Heart left ventricle (tissue), 16 donors: ENCODE results near the gene TSPYL1. TPM values are rescaled to one million over a fixed set of nuclear protein-coding genes. Genes with fewer than 3 reads are reported as not detected.
A peak's percentile ranks its signal among the peaks of the same experiment; 100 is the strongest.

ENCODE experiments used
- ATAC-seq, 4 donors: fragments of 200-7000 bp; cut with Tn5 transposase; one replicate each; pipeline ENCODE4 v1.9.1; 2020 to 2022; ENCODE audit warnings: moderate library complexity in 4 of 4, mild to moderate bottlenecking in 3 of 4, moderate number of reproducible peaks in 1 of 4
- DNase-seq, 5 donors: peaks; one replicate each; pipeline ENCODE4 v3.0.0-alpha.2; 2020
- H3K27ac ChIP-seq, 12 donors: fragments of 200-600 bp; sonication (generic) in 4 of 12; one replicate each; pipeline versions ENCODE4 v1.5.0 to v1.8.0; 2016 to 2022; ENCODE audit warnings: mild to moderate bottlenecking in 2 of 12
- H3K27me3 ChIP-seq, 9 donors: fragments of 200-600 bp; sonication (generic) in 2 of 9; one replicate each; pipeline versions ENCODE4 v1.5.1 to v1.8.0; 2016 to 2022; ENCODE audit warnings: mild to moderate bottlenecking in 3 of 9
- H3K36me3 ChIP-seq, 9 donors: fragments of 200-600 bp; sonication (generic) in 2 of 9; one replicate each; pipeline versions ENCODE4 v1.5.0 to v1.8.0; 2018 to 2022; ENCODE audit warnings: mild to moderate bottlenecking in 2 of 9
- H3K4me1 ChIP-seq, 12 donors: fragments of 200-600 bp; sonication (generic) in 4 of 12; one replicate each; pipeline versions ENCODE4 v1.5.0 to v1.8.0; 2016 to 2022; ENCODE audit warnings: mild to moderate bottlenecking in 3 of 12
- H3K4me3 ChIP-seq, 12 donors: fragments of 200-600 bp; sonication (generic) in 4 of 12; one replicate each; pipeline versions ENCODE4 v1.5.0 to v1.8.0; 2017 to 2022; ENCODE audit warnings: mild to moderate bottlenecking in 9 of 12, moderate library complexity in 4 of 12
- H3K9me3 ChIP-seq, 12 donors: fragments of 200-600 bp; sonication (generic) in 4 of 12; one replicate each; pipeline versions ENCODE4 v1.5.0 to v1.8.0; 2016 to 2022; ENCODE audit warnings: mild to moderate bottlenecking in 1 of 12
- CTCF ChIP-seq, 12 donors: fragments of 200-600 bp; sonication (generic) in 4 of 12; IDR thresholded peaks; one replicate each; pipeline versions ENCODE4 v1.5.0 to v1.8.0; 2018 to 2022; ENCODE audit warnings: antibody characterized with exemption in 12 of 12, mild to moderate bottlenecking in 5 of 12
- POLR2A ChIP-seq, 2 donors: fragments of 450-650 bp; IDR thresholded peaks; one replicate each; pipeline ENCODE4 v1.6.1; 2017; ENCODE audit warnings: antibody characterized with exemption in 2 of 2, mild to moderate bottlenecking in 2 of 2, moderate library complexity in 2 of 2
- WGBS, 4 donors: extraction: QIAGEN DNeasy Blood & Tissue Kit in 2 of 4; methylation state at CpG; one replicate each; pipeline versions ENCODE4 v1.1.5 to v1.1.7; 2013 to 2018; 5-methylcytosine and 5-hydroxymethylcytosine counted together
- intact Hi-C, 10 donors: fragments of 100-400 bp; cut with DNase I; formaldehyde crosslinking; loops; one replicate each; pipeline versions ENCODE4 v1.11.1 to v1.14.2; 2022
- polyA plus RNA-seq, 2 donors: library from polyadenylated mRNA; stranded (reverse); fragments of 200-250 nt; gene quantifications; one replicate each; pipeline ENCODE4 v1.2.3, GENCODE V29; 2013
- total RNA-seq, 9 donors: library from RNA; depleted of rRNA in 2 of 9; stranded (reverse); fragments of >200 nt in 2 of 9; fragmentation: NEBNext Ultra II Directional in 3 of 9; extraction: Animal tissue kit (Norgen Biotek cat#: 25700) in 3 of 9; gene quantifications; one replicate each; pipeline versions ENCODE4 v1.1.0 to v1.2.4, GENCODE V29; 2016 to 2023
- donor health status: ischemic (EF 13 %, LVEDD 7.1; RV severe dilation, severe dysfunction).
- donor health status: healthy with polysubstance abuse.
- donor health status: DM: no; HTN: yes; CAD: no.
- donor health status: DM: no; HTN: no; CAD: no.
- donor health status: ischemic (EF 25% LVEDD 6.9; RV normal size, moderate dysfunction).
- donor health status: ischemic (EF 25% LVEDD 5.7; RV mildly dilated, moderate dysfunction).
- donor health status: healthy.
- donor health status: DM: yes; HTN: yes; CAD: no.
- donor health status: ischemic (EF 35%, LVEDD 5.7; RV mildly dilated, moderate dysfunction).
- donor health status: nonischemic (EF 11% LVEDD 7.7; RV severe dilation, severe dysfunction).
- donor health status: DM: yes; HTN: yes; CAD: no.
- donor health status: PGD.
- donor health status: ischemic (EF 29% LVEDD 5.4; RV normal size, mild dysfunction).
- donor health status: nonischemic (EF 23%, LVEDD 6.1; RV moderate dilation, normal function).

TSPYL1 gene
- total and polyA plus RNA-seq, 11 donors, result 24.8 to 150 (median 98.4) TPM

DNA sequence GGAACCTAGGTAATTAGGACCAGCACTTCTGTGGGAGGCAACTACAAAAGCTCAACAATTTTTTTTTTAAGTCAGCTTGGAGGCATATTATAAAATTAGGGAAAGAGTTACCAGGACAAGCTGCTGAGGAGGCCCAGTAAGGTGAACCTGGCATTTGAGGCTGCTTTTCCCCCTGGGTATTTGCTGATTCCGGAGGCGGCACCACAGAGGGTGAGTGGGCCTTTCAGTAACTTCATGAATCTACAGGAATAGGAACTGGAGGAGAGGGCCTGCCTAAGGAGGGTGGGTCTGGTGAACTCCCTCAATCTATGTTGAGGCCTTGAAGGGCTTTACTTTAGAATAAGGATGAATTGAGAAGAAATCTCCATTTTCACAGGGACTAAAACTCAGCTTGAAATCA lies 40.5 kb downstream of the TSPYL1 start:
- WGBS, 4 donors, result 92 to 99% (median 97%) methylated on average over 2 of the region's 2 CpGs
- intact Hi-C loops, result no loop called here
- ATAC-seq (no peak), DNase-seq (no peak)
- Histone ChIP-seq H3K9me3 (no peaks in the 10 kb centered on the region), H3K36me3 (peaks cover 0 to 45% (median 21%) of the 10 kb centered on the region in 9 donors), H3K4me3 (no peak overlapping the region), H3K4me1 (no peaks in the 10 kb centered on the region), H3K27ac (no peak overlapping the region), H3K27me3 (no peaks in the 10 kb centered on the region)
- no peak for TF ChIP-seq CTCF (IDR thresholded peaks at IDR 0.05)
- TF ChIP-seq POLR2A (IDR thresholded peaks at IDR 0.05), result no peak

DNA sequence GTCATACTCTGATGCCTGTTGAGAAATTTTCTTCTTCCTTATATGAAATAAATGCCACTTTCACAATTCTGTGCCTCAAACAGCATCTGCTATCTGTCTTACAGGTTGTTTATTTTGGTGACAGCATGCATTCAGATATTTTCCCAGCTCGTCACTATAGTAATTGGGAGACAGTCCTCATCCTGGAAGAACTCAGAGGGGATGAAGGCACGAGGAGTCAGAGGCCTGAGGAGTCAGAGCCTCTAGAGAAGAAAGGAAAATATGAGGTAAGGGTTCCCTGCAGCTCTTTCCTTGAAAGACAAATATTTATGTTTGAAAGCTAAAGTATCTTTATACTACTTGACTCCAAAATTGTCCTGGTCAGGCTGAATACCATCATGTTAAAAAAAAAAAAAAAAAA lies 41.6 kb downstream of the TSPYL1 start:
- H3K9me3 ChIP-seq, result no peaks in the 10 kb centered on the region
- no peaks in the 10 kb centered on the region for H3K27me3 ChIP-seq
- TF ChIP-seq POLR2A (IDR thresholded peaks at IDR 0.05) (no peak), CTCF (IDR thresholded peaks at IDR 0.05) (no peak)
- H3K36me3 ChIP-seq, result peaks cover 0 to 46% (median 19%) of the 10 kb centered on the region in 9 donors
- intact Hi-C loops, result no loop called here
- ATAC-seq (no peak), DNase-seq (no peak)
- no peak overlapping the region for H3K4me3 ChIP-seq
- 72 to 84% (median 82%) methylated on average over 2 of the region's 2 CpGs for WGBS, 4 donors
- no peak overlapping the region for H3K27ac ChIP-seq
- H3K4me1 ChIP-seq, result no peaks in the 10 kb centered on the region

- no peak for TF ChIP-seq POLR2A (IDR thresholded peaks at IDR 0.05)
- TF ChIP-seq CTCF (IDR thresholded peaks at IDR 0.05), result no peak
- H3K9me3 ChIP-seq, result no peaks in the 10 kb centered on the region
- no peaks in the 10 kb centered on the region for H3K27me3 ChIP-seq
- DNase-seq, result no peak
- no peak overlapping the region for H3K4me3 ChIP-seq
- H3K27ac ChIP-seq, result no peak overlapping the region
- H3K36me3 ChIP-seq, result peaks cover 0 to 36% (median 19%) of the 10 kb centered on the region in 9 donors
- WGBS, 4 donors, result 92 to 96% (median 92%) methylated on average over 3 of the region's 3 CpGs
- ATAC-seq, result no peak
- peaks cover 0 to 11% (median 0%) of the 10 kb centered on the region in 12 donors for H3K4me1 ChIP-seq
- intact Hi-C loops, result no loop called here
Observed at GRCh38 chr6:116234689-116235088, 45.0 kb downstream of the TSPYL1 start.

- no peak overlapping the region for H3K27ac ChIP-seq
- TF ChIP-seq CTCF (IDR thresholded peaks at IDR 0.05) (no peak), POLR2A (IDR thresholded peaks at IDR 0.05) (no peak)
- peaks cover 0 to 10% (median 2%) of the 10 kb centered on the region in 9 donors for H3K36me3 ChIP-seq
- peak; percentile 84 to 91 (median 89) for DNase-seq
- peak; percentile 84 to 97 (median 93) for ATAC-seq
- intact Hi-C loops, result no loop called here
- H3K27me3 ChIP-seq, result no peaks in the 10 kb centered on the region
- peak overlapping the region in 9 of 12 donors; percentile 8 to 49 (median 33) for H3K4me3 ChIP-seq
- 56 to 65% (median 63%) methylated on average over 17 of the region's 17 CpGs for WGBS, 4 donors
- peaks cover 0 to 13% (median 0%) of the 10 kb centered on the region in 12 donors for H3K4me1 ChIP-seq
- no peaks in the 10 kb centered on the region for H3K9me3 ChIP-seq
Observed at GRCh38 chr6:116229287-116229913, 50.3 kb downstream of the TSPYL1 start.

Other genes starting within 250 kb of the TSPYL1 start
- 10 to 100 TPM in 1 of 9 donors, 1 to 10 TPM in 8; 4.4 to 10.8 (median 6.4) TPM for gene FRK, start 219.0 kb downstream of the TSPYL1 start, total RNA-seq
- 1 to 10 TPM; 1.4 TPM for gene FRK, start 219.0 kb downstream of the TSPYL1 start, polyA plus RNA-seq
- 10 to 100 TPM; 12.0 to 72.4 (median 51.3) TPM for gene NT5DC1, start 179.1 kb downstream of the TSPYL1 start, total RNA-seq
- 10 to 100 TPM in 1 of 2 donors, 1 to 10 TPM in 1; 6.5 to 30.2 TPM for gene NT5DC1, start 179.1 kb downstream of the TSPYL1 start, polyA plus RNA-seq
- gene COL10A1, start 153.8 kb downstream of the TSPYL1 start, total RNA-seq, result 1 to 10 TPM in 1 of 9 donors, under 1 TPM in 3, not detected in 5; 0.14 to 1.4 (median 0.22) TPM
- under 1 TPM; 0.04 to 0.11 TPM for gene COL10A1, start 153.8 kb downstream of the TSPYL1 start, polyA plus RNA-seq
- 10 to 100 TPM; 26.0 to 34.1 (median 30.5) TPM for gene TSPYL4, start 25.9 kb downstream of the TSPYL1 start, total RNA-seq
- gene TSPYL4, start 25.9 kb downstream of the TSPYL1 start, polyA plus RNA-seq, result 10 to 100 TPM in 1 of 2 donors, 1 to 10 TPM in 1; 8.0 to 52.8 TPM
- gene DSE, start 91.0 kb upstream of the TSPYL1 start, total RNA-seq, result 10 to 100 TPM in 8 of 9 donors, 1 to 10 TPM in 1; 9.7 to 37.3 (median 11.1) TPM
- 1 to 10 TPM; 3.2 to 6.3 TPM for gene DSE, start 91.0 kb upstream of the TSPYL1 start, polyA plus RNA-seq
- gene CALHM6, start 181.4 kb upstream of the TSPYL1 start, total RNA-seq, result 10 to 100 TPM in 1 of 9 donors, 1 to 10 TPM in 2, under 1 TPM in 5, not detected in 1; 0.37 to 52.4 (median 0.67) TPM
- 1 to 10 TPM; 1.3 to 1.8 TPM for gene CALHM6, start 181.4 kb upstream of the TSPYL1 start, polyA plus RNA-seq
- gene CALHM5, start 231.7 kb upstream of the TSPYL1 start, total RNA-seq, result 1 to 10 TPM; 1.4 to 3.0 (median 1.8) TPM
- gene CALHM5, start 231.7 kb upstream of the TSPYL1 start, polyA plus RNA-seq, result 1 to 10 TPM in 1 of 2 donors, under 1 TPM in 1; 0.76 to 1.3 TPM